HCT116 (cell line): ENCODE measurements around the gene NXN. TPM values are rescaled to one million over a fixed set of nuclear protein-coding genes. Genes with fewer than 3 reads are reported as not detected.

ENCODE experiments used
- ATAC-seq: fragments of 200-7000 bp; cut with Tn5 transposase; 2 replicates; pipeline ENCODE4 v1.9.1; 2020; ENCODE audit warnings: mild to moderate bottlenecking, moderate library complexity
- BruUV-seq: library from RNA; stranded (reverse); fragments of 400-500 nt; replicated peaks from 2 replicates; lab custom pipeline; 2021; lab: Mats Ljungman, UMichigan
- CTCF ChIA-PET: fragments of 300-600 bp; sonication (Branson Sonifier 250); formaldehyde crosslinking; loops from one replicate; lab custom pipeline; 2021; ENCODE audit warnings: antibody characterized with exemption; lab: Charles Lee
- POLR2A ChIA-PET: fragments of 300-600, 350-600 bp; sonication (Branson Sonifier 250); formaldehyde crosslinking; loops from one replicate; lab custom pipeline; 2021; ENCODE audit warnings: antibody characterized with exemption; lab: Charles Lee
- RAD21 ChIA-PET, 2 experiments: fragments of 300-600 bp; sonication (Branson Sonifier 250); formaldehyde crosslinking; loops; one replicate each; lab custom pipeline; 2023; ENCODE audit warnings: low total read pairs in 2 of 2; ENCODE audit not compliant: uncharacterized antibody in 2 of 2, unreplicated experiment in 2 of 2, low non-redundant PET in 1 of 2; lab: Charles Lee
- DNase-seq: peaks from one replicate; pipeline ENCODE4 v3.0.0-alpha.2; 2010; ENCODE audit warnings: low read depth, low spot score
- H2AFZ ChIP-seq: fragments of 200-600 bp; shearing (Covaris generic), sonication (generic); 2 replicates; pipeline ENCODE4 v1.6.1; 2017; ENCODE audit warnings: low read depth, mixed run types, mixed read lengths, antibody characterized with exemption, low read length; ENCODE audit not compliant: poor library complexity, severe bottlenecking
- H3K27ac ChIP-seq: 2 replicates; pipeline ENCODE4 v1.5.1; 2012; ENCODE audit warnings: low read depth, low read length
- H3K27me3 ChIP-seq: fragments of 200-600 bp; sonication (generic); 2 replicates; pipeline ENCODE4 v1.6.1; 2016; ENCODE audit warnings: mixed run types, low read length, mixed read lengths; ENCODE audit not compliant: insufficient read depth
- H3K36me3 ChIP-seq, 2 experiments: fragments of 200-500 bp in 1 of 2; fragments of 200-600 bp in 1 of 2; sonication (Bioruptor generic) in 1 of 2; sonication (generic) in 1 of 2; 2 replicates each; pipeline versions ENCODE4 v1.5.1 to v1.6.1; 2014 to 2016; ENCODE audit warnings: low read length in 2 of 2, inconsistent platforms in 1 of 2, mixed read lengths in 1 of 2, mixed run types in 1 of 2; ENCODE audit not compliant: insufficient read depth in 2 of 2, control insufficient read depth in 1 of 2
- H3K4me1 ChIP-seq, 2 experiments: fragments of 200-600 bp in 1 of 2; sonication (generic) in 1 of 2; 2 replicates each; pipeline versions ENCODE4 v1.5.1 to v1.6.1; 2012 to 2017; ENCODE audit warnings: low read length in 2 of 2, inconsistent platforms in 1 of 2, mild to moderate bottlenecking in 1 of 2, mixed read lengths in 1 of 2, mixed run types in 1 of 2, moderate library complexity in 1 of 2; ENCODE audit not compliant: insufficient read depth in 2 of 2, control insufficient read depth in 1 of 2
- H3K4me2 ChIP-seq: fragments of 200-600 bp; sonication (generic); 2 replicates; pipeline ENCODE4 v1.6.1; 2017; ENCODE audit warnings: mixed run types, low read length, mixed read lengths
- H3K4me3 ChIP-seq, 2 experiments: fragments of 200-600 bp in 1 of 2; sonication (generic) in 1 of 2; replicated peaks in 1 of 2; 2 replicates each; pipeline ENCODE4 v1.5.1; 2011 to 2016; ENCODE audit warnings: low read length in 2 of 2, control low read depth in 1 of 2, low read depth in 1 of 2, mild to moderate bottlenecking in 1 of 2, mixed read lengths in 1 of 2, mixed run types in 1 of 2
- H3K79me2 ChIP-seq: fragments of 200-600 bp; sonication (generic); 2 replicates; pipeline ENCODE4 v1.6.1; 2017; ENCODE audit warnings: mild to moderate bottlenecking, mixed run types, low read length, moderate library complexity, mixed read lengths; ENCODE audit not compliant: insufficient read depth
- H3K9ac ChIP-seq: fragments of 200-600 bp; sonication (generic); 2 replicates; pipeline ENCODE4 v1.6.1; 2016; ENCODE audit warnings: low read length, mixed read lengths
- H3K9me2 ChIP-seq: fragments of 200-600 bp; sonication (generic), shearing (Covaris generic); 2 replicates; pipeline ENCODE4 v1.6.1; 2017; ENCODE audit warnings: mixed run types, mild to moderate bottlenecking, moderate library complexity; ENCODE audit not compliant: insufficient read depth
- H3K9me3 ChIP-seq, 2 experiments: fragments of 200-500 bp in 1 of 2; fragments of 200-600 bp in 1 of 2; sonication (Bioruptor generic) in 1 of 2; sonication (generic) in 1 of 2; 2 replicates each; pipeline ENCODE4 v1.6.1; 2014 to 2017; ENCODE audit warnings: low read length in 2 of 2, mixed read lengths in 2 of 2, inconsistent platforms in 1 of 2, low read depth in 1 of 2, mild to moderate bottlenecking in 1 of 2, mixed run types in 1 of 2, moderate library complexity in 1 of 2; ENCODE audit not compliant: control insufficient read depth in 1 of 2, insufficient read depth in 1 of 2
- H4K20me1 ChIP-seq: fragments of 200-600 bp; sonication (generic), shearing (Covaris generic); 2 replicates; pipeline ENCODE4 v1.6.1; 2017; ENCODE audit warnings: mixed run types, mild to moderate bottlenecking, moderate library complexity; ENCODE audit not compliant: insufficient read depth
- ATF3 ChIP-seq: IDR thresholded peaks from 2 replicates; pipeline ENCODE4 v1.6.1; 2012
- CBX3 ChIP-seq: IDR thresholded peaks from 2 replicates; pipeline ENCODE4 v1.6.1; 2012; ENCODE audit warnings: low read depth
- CEBPB ChIP-seq: IDR thresholded peaks from 2 replicates; pipeline ENCODE4 v1.6.1; 2012; ENCODE audit warnings: low read depth
- EGR1 ChIP-seq: IDR thresholded peaks from 2 replicates; pipeline ENCODE4 v1.6.1; 2012; ENCODE audit warnings: low read depth
- ELF1 ChIP-seq: IDR thresholded peaks from 2 replicates; pipeline ENCODE4 v1.6.1; 2012; ENCODE audit warnings: low read depth, borderline replicate concordance
- EZH2 ChIP-seq: fragments of 200-600 bp; sonication (generic); IDR thresholded peaks from 2 replicates; pipeline ENCODE4 v1.6.1; 2017; ENCODE audit warnings: antibody characterized with exemption, mixed run types
- EZH2phosphoT487 ChIP-seq: fragments of 200-600 bp; IDR thresholded peaks from 2 replicates; pipeline ENCODE4 v1.6.1; 2018; ENCODE audit warnings: antibody characterized with exemption, borderline replicate concordance
- JUND ChIP-seq: IDR thresholded peaks from 2 replicates; pipeline ENCODE4 v1.6.1; 2012
- POLR2A ChIP-seq: IDR thresholded peaks from 2 replicates; pipeline ENCODE4 v1.7.0; 2011; ENCODE audit warnings: borderline replicate concordance; ENCODE audit not compliant: insufficient read depth, insufficient read length; ENCODE audit errors: extremely low read depth
- RAD21 ChIP-seq: IDR thresholded peaks from 2 replicates; pipeline ENCODE4 v1.6.1; 2012; ENCODE audit warnings: low read depth, mild to moderate bottlenecking
- SIN3A ChIP-seq: IDR thresholded peaks from 2 replicates; pipeline ENCODE4 v1.6.1; 2012; ENCODE audit warnings: low read depth
- SP1 ChIP-seq: IDR thresholded peaks from 2 replicates; pipeline ENCODE4 v1.6.1; 2012; ENCODE audit warnings: low read depth
- SRF ChIP-seq: IDR thresholded peaks from 2 replicates; pipeline ENCODE4 v1.6.1; 2012; ENCODE audit warnings: low read depth
- TCF7L2 ChIP-seq: IDR thresholded peaks from 2 replicates; pipeline ENCODE4 v1.7.0; 2011; ENCODE audit warnings: borderline replicate concordance, inconsistent platforms; ENCODE audit not compliant: insufficient read depth, insufficient read length; ENCODE audit errors: extremely low read depth
- ZBTB33 ChIP-seq: IDR thresholded peaks from 2 replicates; pipeline ENCODE4 v1.6.1; 2011; ENCODE audit warnings: mild to moderate bottlenecking, low read length, moderate library complexity; ENCODE audit not compliant: insufficient replicate concordance; ENCODE audit errors: extremely low read depth
- ZNF274 ChIP-seq: fragments of 200-500 bp; sonication (Bioruptor generic); IDR thresholded peaks from 2 replicates; pipeline ENCODE4 v1.6.1; 2014; ENCODE audit warnings: mild to moderate bottlenecking, low read depth, low read length, inconsistent platforms
- intact Hi-C: fragments of 100-400 bp; cut with micrococcal nuclease; formaldehyde crosslinking; loops from 2 replicates; pipeline ENCODE4 v1.10.0; 2022
- total RNA-seq: library from RNA; stranded (reverse); gene quantifications from one replicate; pipeline ENCODE4 v1.2.1, GENCODE V29; 2021; ENCODE audit not compliant: unreplicated experiment
- TF ChIP-seq, protein P1 (sequence below): IDR thresholded peaks from 2 replicates; pipeline ENCODE4 v1.6.1; 2012
- TF ChIP-seq, protein P2 (sequence below), 3 experiments: fragments of 200-600 bp in 1 of 3; sonication (generic) in 1 of 3; IDR thresholded peaks in 2 of 3; conservative IDR thresholded peaks in 1 of 3; 2 replicates each; pipeline ENCODE4 v1.5.1; 2012 to 2017; ENCODE audit warnings: low read depth in 2 of 3, low read length in 2 of 3, antibody characterized with exemption in 1 of 3, borderline replicate concordance in 1 of 3, control low read depth in 1 of 3, mild to moderate bottlenecking in 1 of 3, mixed read lengths in 1 of 3, mixed run types in 1 of 3, moderate library complexity in 1 of 3; ENCODE audit not compliant: insufficient read depth in 1 of 3
- TF ChIP-seq, protein P3 (sequence below): IDR thresholded peaks from 2 replicates; pipeline ENCODE4 v1.6.1; 2012; ENCODE audit warnings: low read depth

NXN gene
- total RNA-seq, 1 experiment from 2014 or later: 83.7 TPM

DNA sequence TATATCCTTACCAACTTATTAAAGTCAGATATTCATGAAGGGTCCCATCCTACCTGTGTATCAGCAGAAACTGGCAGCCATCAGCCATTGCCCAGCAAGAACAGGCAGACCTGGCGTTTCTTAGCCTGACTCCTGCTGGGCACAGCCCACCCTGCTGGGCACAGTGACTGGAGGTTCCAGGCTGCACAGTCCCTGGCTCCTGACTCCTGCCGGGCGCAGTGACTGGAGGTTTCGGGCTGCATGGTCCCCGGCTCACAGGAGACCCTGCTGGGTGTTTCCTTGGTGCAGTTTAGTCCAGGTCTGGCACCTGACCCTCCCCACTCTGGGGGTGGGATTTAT lies 24.0 kb upstream of the NXN start:
- CTCF ChIA-PET: no interaction called here
- POLR2A ChIA-PET: no interaction called here
- no peaks in the 10 kb centered on the region for H3K9me3 ChIP-seq
- DNase-seq: no peak
- H3K36me3 ChIP-seq: peaks cover 29 to 33% of the 10 kb centered on the region in 2 experiments
- peaks cover 2% of the 10 kb centered on the region in 2 experiments; a peak in 3 of 4 replicates for H3K4me1 ChIP-seq
- intact Hi-C loops: no loop called here
- H3K79me2 ChIP-seq: peaks cover 18% of the 10 kb centered on the region
- TF ChIP-seq SP1 (no peak), POLR2A (no peak), EZH2 (no peak), CBX3 (no peak), EGR1 (no peak), TCF7L2 (no peak), CEBPB (no peak), ELF1 (no peak), ZNF274 (no peak), RAD21 (no peak), ZBTB33 (no peak), EZH2phosphoT487 (no peak), ATF3 (no peak), SIN3A (no peak), JUND (no peak), SRF (no peak)
- TF ChIP-seq, protein P1, sequence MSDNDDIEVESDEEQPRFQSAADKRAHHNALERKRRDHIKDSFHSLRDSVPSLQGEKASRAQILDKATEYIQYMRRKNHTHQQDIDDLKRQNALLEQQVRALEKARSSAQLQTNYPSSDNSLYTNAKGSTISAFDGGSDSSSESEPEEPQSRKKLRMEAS: no peak
- TF ChIP-seq, protein P2, sequence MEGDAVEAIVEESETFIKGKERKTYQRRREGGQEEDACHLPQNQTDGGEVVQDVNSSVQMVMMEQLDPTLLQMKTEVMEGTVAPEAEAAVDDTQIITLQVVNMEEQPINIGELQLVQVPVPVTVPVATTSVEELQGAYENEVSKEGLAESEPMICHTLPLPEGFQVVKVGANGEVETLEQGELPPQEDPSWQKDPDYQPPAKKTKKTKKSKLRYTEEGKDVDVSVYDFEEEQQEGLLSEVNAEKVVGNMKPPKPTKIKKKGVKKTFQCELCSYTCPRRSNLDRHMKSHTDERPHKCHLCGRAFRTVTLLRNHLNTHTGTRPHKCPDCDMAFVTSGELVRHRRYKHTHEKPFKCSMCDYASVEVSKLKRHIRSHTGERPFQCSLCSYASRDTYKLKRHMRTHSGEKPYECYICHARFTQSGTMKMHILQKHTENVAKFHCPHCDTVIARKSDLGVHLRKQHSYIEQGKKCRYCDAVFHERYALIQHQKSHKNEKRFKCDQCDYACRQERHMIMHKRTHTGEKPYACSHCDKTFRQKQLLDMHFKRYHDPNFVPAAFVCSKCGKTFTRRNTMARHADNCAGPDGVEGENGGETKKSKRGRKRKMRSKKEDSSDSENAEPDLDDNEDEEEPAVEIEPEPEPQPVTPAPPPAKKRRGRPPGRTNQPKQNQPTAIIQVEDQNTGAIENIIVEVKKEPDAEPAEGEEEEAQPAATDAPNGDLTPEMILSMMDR (IDR thresholded peaks at IDR 0.05 in 2 of 3, conservative IDR thresholded peaks at IDR 0.05 in 1 of 3; ENCODE audit: borderline replicate concordance in 1 of 3, insufficient read depth in 1 of 3, low read depth in 2 of 3, low read length in 2 of 3): no peak
- TF ChIP-seq, protein P3, sequence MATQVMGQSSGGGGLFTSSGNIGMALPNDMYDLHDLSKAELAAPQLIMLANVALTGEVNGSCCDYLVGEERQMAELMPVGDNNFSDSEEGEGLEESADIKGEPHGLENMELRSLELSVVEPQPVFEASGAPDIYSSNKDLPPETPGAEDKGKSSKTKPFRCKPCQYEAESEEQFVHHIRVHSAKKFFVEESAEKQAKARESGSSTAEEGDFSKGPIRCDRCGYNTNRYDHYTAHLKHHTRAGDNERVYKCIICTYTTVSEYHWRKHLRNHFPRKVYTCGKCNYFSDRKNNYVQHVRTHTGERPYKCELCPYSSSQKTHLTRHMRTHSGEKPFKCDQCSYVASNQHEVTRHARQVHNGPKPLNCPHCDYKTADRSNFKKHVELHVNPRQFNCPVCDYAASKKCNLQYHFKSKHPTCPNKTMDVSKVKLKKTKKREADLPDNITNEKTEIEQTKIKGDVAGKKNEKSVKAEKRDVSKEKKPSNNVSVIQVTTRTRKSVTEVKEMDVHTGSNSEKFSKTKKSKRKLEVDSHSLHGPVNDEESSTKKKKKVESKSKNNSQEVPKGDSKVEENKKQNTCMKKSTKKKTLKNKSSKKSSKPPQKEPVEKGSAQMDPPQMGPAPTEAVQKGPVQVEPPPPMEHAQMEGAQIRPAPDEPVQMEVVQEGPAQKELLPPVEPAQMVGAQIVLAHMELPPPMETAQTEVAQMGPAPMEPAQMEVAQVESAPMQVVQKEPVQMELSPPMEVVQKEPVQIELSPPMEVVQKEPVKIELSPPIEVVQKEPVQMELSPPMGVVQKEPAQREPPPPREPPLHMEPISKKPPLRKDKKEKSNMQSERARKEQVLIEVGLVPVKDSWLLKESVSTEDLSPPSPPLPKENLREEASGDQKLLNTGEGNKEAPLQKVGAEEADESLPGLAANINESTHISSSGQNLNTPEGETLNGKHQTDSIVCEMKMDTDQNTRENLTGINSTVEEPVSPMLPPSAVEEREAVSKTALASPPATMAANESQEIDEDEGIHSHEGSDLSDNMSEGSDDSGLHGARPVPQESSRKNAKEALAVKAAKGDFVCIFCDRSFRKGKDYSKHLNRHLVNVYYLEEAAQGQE: no peak
- no peak for ATAC-seq
- no peak overlapping the region for H3K4me2 ChIP-seq
- no peak overlapping the region for H3K27ac ChIP-seq
- RAD21 ChIA-PET: no interaction called here
- H3K9ac ChIP-seq: no peak overlapping the region
- H3K4me3 ChIP-seq: no peak overlapping the region
- no peaks in the 10 kb centered on the region for H3K27me3 ChIP-seq
- no peak overlapping the region for H2AFZ ChIP-seq
- no peaks in the 10 kb centered on the region for H3K9me2 ChIP-seq
- no TSS peak for BruUV-seq
- peaks cover 4% of the 10 kb centered on the region; the same call in 1 of the 2 replicates for H4K20me1 ChIP-seq
